Measurements from ENCODE around the gene MESP2. TPM values are rescaled to one million over a fixed set of nuclear protein-coding genes. Genes with fewer than 3 reads are reported as not detected.

MESP2 gene
- total and polyA plus RNA-seq, 2 of the 13 experiments (the other 11 are each of a cell fraction or from before 2014, with no cell fraction given) = not detected

DNA sequence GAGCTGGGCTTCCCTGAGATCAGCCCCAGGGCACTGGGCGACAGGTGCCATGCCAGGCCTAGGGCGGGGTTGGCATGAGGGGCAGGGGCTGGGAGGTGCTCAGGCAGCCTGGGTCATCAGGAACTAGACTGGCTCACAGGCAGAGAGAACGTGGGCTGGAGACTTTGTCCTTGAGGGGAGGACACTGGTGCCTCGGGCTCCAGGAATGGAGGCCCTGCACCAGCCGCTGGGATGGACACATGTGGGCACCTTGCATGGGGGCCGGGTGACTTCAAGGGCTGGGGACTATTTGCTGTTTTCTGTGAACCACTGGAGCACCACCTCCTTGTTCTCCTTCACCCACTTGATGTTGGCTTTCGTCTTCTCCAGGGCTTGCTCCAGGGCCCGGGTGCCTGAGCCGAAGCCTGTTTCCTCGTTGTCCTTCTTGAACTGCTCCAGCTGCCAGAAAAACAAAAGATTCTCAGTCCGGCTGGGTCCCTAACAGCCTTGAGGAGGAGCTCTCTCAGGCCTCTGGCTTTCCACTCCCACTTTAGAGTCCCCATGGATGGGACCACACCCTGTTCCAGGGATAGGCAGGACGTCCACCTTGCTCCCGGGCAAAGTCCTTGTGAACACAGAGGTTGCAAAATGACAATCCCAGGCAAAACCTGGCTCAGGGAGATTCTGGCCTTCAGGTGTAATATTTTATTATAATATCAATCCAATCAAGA, 9.1 kb downstream of the MESP2 start (continued):
- TF ChIP-seq, protein P1, sequence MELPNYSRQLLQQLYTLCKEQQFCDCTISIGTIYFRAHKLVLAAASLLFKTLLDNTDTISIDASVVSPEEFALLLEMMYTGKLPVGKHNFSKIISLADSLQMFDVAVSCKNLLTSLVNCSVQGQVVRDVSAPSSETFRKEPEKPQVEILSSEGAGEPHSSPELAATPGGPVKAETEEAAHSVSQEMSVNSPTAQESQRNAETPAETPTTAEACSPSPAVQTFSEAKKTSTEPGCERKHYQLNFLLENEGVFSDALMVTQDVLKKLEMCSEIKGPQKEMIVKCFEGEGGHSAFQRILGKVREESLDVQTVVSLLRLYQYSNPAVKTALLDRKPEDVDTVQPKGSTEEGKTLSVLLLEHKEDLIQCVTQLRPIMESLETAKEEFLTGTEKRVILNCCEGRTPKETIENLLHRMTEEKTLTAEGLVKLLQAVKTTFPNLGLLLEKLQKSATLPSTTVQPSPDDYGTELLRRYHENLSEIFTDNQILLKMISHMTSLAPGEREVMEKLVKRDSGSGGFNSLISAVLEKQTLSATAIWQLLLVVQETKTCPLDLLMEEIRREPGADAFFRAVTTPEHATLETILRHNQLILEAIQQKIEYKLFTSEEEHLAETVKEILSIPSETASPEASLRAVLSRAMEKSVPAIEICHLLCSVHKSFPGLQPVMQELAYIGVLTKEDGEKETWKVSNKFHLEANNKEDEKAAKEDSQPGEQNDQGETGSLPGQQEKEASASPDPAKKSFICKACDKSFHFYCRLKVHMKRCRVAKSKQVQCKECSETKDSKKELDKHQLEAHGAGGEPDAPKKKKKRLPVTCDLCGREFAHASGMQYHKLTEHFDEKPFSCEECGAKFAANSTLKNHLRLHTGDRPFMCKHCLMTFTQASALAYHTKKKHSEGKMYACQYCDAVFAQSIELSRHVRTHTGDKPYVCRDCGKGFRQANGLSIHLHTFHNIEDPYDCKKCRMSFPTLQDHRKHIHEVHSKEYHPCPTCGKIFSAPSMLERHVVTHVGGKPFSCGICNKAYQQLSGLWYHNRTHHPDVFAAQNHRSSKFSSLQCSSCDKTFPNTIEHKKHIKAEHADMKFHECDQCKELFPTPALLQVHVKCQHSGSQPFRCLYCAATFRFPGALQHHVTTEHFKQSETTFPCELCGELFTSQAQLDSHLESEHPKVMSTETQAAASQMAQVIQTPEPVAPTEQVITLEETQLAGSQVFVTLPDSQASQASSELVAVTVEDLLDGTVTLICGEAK (IDR thresholded peaks at IDR 0.05) = no peak
- TF ChIP-seq, protein P1 (CRISPR knock-in tag; IDR thresholded peaks at IDR 0.05) = no peak
- TF ChIP-seq NCOA2 (CRISPR knock-in tag; IDR thresholded peaks at IDR 0.05) = peak; percentile 38; the same call in 1 of the 2 replicates
- no peak for TF ChIP-seq ATF7-NPFF (CRISPR knock-in tag; IDR thresholded peaks at IDR 0.05; ENCODE audit: low read depth)
- TF ChIP-seq MTF1 (CRISPR knock-in tag; IDR thresholded peaks at IDR 0.05) = no peak
- no peak for TF ChIP-seq XBP1 (CRISPR knock-in tag; IDR thresholded peaks at IDR 0.05)
- no peak for TF ChIP-seq ZNF484 (CRISPR knock-in tag; IDR thresholded peaks at IDR 0.05; ENCODE audit: borderline replicate concordance, low read depth)
- TF ChIP-seq ELF3 (CRISPR knock-in tag; IDR thresholded peaks at IDR 0.05) = peak; percentile 45; the same call in 1 of the 2 replicates
- TF ChIP-seq, protein P2, sequence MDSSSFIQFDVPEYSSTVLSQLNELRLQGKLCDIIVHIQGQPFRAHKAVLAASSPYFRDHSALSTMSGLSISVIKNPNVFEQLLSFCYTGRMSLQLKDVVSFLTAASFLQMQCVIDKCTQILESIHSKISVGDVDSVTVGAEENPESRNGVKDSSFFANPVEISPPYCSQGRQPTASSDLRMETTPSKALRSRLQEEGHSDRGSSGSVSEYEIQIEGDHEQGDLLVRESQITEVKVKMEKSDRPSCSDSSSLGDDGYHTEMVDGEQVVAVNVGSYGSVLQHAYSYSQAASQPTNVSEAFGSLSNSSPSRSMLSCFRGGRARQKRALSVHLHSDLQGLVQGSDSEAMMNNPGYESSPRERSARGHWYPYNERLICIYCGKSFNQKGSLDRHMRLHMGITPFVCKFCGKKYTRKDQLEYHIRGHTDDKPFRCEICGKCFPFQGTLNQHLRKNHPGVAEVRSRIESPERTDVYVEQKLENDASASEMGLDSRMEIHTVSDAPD (CRISPR knock-in tag; IDR thresholded peaks at IDR 0.05) = no peak
- TF ChIP-seq ZNF343 (CRISPR knock-in tag; IDR thresholded peaks at IDR 0.05) = no peak
- TF ChIP-seq ZNF354B (CRISPR knock-in tag; IDR thresholded peaks at IDR 0.05) = no peak
- TF ChIP-seq, protein P3, sequence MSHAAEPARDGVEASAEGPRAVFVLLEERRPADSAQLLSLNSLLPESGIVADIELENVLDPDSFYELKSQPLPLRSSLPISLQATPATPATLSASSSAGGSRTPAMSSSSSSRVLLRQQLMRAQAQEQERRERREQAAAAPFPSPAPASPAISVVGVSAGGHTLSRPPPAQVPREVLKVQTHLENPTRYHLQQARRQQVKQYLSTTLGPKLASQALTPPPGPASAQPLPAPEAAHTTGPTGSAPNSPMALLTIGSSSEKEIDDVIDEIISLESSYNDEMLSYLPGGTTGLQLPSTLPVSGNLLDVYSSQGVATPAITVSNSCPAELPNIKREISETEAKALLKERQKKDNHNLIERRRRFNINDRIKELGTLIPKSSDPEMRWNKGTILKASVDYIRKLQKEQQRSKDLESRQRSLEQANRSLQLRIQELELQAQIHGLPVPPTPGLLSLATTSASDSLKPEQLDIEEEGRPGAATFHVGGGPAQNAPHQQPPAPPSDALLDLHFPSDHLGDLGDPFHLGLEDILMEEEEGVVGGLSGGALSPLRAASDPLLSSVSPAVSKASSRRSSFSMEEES (CRISPR knock-in tag; IDR thresholded peaks at IDR 0.05) = no peak
- TF ChIP-seq LCORL (IDR thresholded peaks at IDR 0.05) = no peak
- TF ChIP-seq LCORL (CRISPR knock-in tag; IDR thresholded peaks at IDR 0.05) = peak; percentile 63; the same call in 1 of the 2 replicates
- TF ChIP-seq HES4 (CRISPR knock-in tag; IDR thresholded peaks at IDR 0.05; ENCODE audit: borderline replicate concordance) = no peak
- TF ChIP-seq, protein P4, sequence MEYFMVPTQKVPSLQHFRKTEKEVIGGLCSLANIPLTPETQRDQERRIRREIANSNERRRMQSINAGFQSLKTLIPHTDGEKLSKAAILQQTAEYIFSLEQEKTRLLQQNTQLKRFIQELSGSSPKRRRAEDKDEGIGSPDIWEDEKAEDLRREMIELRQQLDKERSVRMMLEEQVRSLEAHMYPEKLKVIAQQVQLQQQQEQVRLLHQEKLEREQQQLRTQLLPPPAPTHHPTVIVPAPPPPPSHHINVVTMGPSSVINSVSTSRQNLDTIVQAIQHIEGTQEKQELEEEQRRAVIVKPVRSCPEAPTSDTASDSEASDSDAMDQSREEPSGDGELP (IDR thresholded peaks at IDR 0.05; ENCODE audit: borderline replicate concordance, low read depth) = no peak
- 0 out of 2 replicates have a peak, but pooled peaks have one; percentile 33 for TF ChIP-seq ZNF780A (CRISPR knock-in tag; IDR thresholded peaks at IDR 0.05)
- peak; percentile 72 for TF ChIP-seq PHF21A (CRISPR knock-in tag; IDR thresholded peaks at IDR 0.05)
